ENCODE measurements around the gene MCRS1.
A peak's percentile ranks its signal among the peaks of the same experiment; 100 is the strongest.

GRCh38 chr12:49515266-49515665 is 52.7 kb downstream of the MCRS1 start:
- no peak for TF ChIP-seq MAX (IDR thresholded peaks at IDR 0.05)
- no peak for TF ChIP-seq CTCF (IDR thresholded peaks at IDR 0.05; ENCODE audit: low read depth, low read length, missing input control)
- TF ChIP-seq ATF3 (IDR thresholded peaks at IDR 0.05) = no peak
- no peak for TF ChIP-seq JUND (IDR thresholded peaks at IDR 0.05)
- TF ChIP-seq ZBTB33 (IDR thresholded peaks at IDR 0.05) = no peak
- TF ChIP-seq REST (IDR thresholded peaks at IDR 0.05) = no peak
- no peak for TF ChIP-seq HNF4G (IDR thresholded peaks at IDR 0.05)
- TF ChIP-seq RAD21 (IDR thresholded peaks at IDR 0.05) = peak in 1 of 2 donors; percentile 17
